HT1080 (cell line): Measurements from ENCODE around the gene C2. TPM values are rescaled to one million over a fixed set of nuclear protein-coding genes. Genes with fewer than 3 reads are reported as not detected.
"Not testable (repeated sequence)": the region's sequence is repeated elsewhere in the genome, so short reads cannot be mapped to it uniquely, and the experiment has no call there.

Source experiments
- DNase-seq: peaks from one replicate; pipeline ENCODE4 v3.0.0-alpha.2; 2015; ENCODE audit warnings: low read depth
- total RNA-seq: library from RNA; depleted of rRNA; stranded (reverse); fragments of >200 nt; shearing (Covaris generic); gene quantifications from 2 replicates; pipeline ENCODE4 v1.2.3, GENCODE V29; 2014

C2 gene
- total RNA-seq, 1 experiment from 2014 or later = 0.13 TPM

- peak; percentile 64 for DNase-seq
Observed at GRCh38 chr6:31898383-31899011, 29.0 kb upstream of the C2 start.

DNA sequence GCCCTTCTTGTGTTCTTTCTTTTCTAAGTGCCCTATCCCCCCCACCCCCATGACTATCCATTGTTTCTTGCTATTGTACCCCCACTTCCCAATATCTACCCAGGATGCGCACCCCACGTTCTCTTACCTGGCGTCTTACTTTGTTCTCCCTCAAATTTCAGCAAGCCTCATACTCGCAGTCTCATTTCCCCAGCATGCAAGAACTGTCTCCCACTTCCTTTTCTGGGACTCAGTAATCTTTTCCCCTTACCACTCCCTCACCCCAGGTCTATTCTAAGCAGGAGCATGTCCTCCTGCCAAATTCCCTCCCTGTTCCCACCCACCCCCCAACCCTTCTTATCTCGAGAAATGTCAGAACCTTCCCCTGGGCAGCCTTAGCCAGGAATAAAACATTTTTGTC, 28.3 kb upstream of the C2 start:
- no peak for DNase-seq

GRCh38 chr6:31899882-31900722, 27.4 kb upstream of the C2 start:
- DNase-seq = no peak

DNA sequence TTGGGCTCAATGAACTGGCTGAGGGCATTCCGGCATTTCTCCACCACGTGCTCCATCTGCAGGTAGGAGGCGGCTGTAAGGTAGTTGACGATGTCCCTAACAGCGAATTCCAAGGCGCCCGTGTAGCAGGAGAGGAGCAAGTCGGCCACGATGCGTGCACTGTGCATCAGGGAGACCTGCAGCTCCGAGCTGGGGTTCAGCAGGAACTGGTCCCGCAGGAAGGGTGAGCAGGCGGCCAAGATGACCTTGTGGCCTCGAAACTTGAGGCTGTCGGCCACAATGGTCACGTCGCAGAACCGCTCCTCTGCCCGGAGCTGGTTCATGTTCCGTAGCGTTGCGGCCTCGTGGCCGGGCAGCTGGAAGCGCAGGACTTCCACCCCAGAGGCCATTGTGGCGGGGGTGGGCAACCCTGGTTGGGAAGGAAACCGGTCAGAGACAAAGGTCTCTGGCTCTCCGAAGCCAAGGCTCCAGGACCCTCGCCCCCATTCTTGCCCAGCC, 26.6 kb upstream of the C2 start:
- DNase-seq = no peak

- peak; percentile 32 for DNase-seq
Observed at GRCh38 chr6:31901415-31901952, 26.0 kb upstream of the C2 start.

GRCh38 chr6:31901953-31902643, 25.4 kb upstream of the C2 start, which contains the start of gene ZBTB12:
Gene ZBTB12, minus strand, starts transcription at chr6:31902086. Its CDS starts 781 bp downstream, at chr6:31901305.
- peak; percentile 88 for DNase-seq

DNA sequence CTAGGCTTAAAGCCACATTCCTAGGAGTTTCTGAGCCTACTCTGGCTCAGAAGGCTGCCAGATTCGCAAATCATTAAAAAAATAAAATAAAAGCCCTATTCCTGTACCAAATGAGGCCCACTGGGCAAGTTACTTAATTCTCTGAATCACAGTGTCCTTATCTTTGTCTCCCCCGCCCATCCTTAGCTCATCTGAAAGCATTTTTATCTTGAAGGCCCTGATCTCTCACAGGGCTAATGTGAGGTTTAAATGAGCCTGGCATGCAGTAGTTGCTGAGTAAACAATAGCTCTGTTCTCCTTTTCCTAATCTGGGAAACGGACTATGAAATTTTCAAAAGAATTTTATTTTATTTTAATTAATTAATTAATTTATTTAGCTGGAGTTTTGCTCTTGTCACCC, 23.6 kb upstream of the C2 start:
- DNase-seq = no peak

- no peak for DNase-seq
Observed at GRCh38 chr6:31905041-31905440, 22.5 kb upstream of the C2 start.

DNA sequence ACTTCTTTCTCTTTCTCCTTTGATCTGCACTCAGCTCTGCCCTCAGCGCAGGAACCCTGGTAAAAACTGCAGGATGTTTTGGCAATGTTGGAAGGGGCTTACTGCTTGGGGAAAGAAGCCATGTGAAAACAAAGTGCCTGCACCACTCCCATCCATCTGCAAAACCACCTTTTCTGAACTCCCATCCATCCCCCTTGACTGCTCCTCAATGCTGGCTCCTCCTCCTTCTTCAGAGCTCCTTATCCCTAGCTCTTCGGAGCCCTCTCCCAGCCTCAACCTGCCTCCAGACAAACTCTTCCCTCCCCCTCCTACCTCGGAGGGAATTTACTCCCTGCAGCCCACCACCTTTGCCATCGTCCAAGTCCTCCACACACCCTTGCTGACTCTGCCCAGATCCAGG, 21.4 kb upstream of the C2 start:
- no peak for DNase-seq

- DNase-seq = not testable (repeated sequence)
Observed at GRCh38 chr6:31906727-31907126, 20.8 kb upstream of the C2 start.

DNA sequence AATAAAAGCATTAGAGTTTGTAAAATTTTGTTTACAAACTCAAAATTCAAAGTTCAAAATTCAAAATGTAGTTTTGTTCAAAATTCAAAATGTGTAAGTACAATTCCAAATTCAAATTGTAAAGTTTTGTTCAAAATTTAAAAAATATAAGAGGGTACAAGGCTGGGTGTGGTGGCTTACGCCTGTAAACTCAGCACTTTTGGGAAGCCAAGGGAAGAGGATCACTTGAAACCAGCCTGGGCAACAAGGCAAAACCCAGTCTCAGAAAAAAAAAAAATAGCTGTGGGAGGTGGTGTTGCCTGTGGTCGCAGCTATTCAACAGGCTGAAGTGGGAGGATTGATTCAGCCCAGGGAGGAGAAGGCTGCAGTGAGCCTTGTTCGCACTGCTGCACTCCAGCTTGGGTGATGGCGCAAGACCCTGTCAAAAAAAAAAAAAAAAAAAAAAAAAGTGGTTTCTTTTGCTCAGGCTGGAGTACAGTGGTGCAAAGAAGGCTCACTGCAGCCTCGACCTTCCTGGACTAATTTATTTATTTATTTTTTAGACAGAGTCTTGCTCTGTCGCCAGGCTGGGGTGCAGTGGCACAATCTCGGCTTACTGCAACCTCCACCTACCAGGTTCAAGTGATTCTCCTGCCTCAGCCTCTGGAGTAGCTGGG, 20.2 kb upstream of the C2 start:
- DNase-seq = peak; percentile 84

- not testable (repeated sequence) for DNase-seq
Observed at GRCh38 chr6:31908255-31908654, 19.3 kb upstream of the C2 start.

GRCh38 chr6:31908791-31909190, 18.7 kb upstream of the C2 start:
- peak; percentile 41 for DNase-seq

GRCh38 chr6:31909298-31909697, 18.2 kb upstream of the C2 start:
- DNase-seq = not testable (repeated sequence)

DNA sequence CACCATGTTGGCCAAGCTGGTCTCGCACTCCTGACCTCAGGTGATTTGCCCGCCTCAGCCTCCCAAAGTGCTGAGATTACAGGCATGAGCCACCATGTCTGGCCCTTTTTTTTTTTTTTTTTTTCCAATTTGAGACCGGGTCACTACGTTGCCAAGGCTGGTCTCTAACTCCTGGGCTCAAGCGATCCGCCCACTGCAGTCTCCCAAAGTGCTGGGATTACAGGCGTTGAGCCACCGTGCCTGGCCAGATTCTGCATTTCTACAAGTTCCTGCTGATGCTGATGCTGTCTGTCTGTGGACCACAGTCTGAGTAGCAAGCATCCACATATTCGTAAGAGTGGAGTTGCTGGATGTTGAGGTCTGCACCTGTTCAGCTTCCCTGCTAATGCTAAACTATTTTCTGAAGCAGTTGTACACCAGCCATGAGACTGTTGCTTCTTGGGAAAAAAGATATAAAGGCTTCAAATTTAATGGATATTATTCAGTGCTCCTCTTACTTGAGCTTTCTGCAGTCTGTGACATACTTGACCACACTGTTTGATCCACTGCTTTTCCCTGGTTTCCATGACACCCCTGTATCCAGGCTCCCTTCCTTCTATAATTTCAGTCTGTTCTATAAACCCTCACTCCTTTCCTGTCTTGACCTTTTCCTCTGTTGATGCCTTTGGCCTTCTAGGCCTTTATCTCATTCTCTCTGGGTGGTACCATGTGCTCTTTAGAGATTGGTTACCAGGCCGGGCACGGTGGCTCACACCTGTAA, 15.5 kb upstream of the C2 start:
- no peak for DNase-seq

DNA sequence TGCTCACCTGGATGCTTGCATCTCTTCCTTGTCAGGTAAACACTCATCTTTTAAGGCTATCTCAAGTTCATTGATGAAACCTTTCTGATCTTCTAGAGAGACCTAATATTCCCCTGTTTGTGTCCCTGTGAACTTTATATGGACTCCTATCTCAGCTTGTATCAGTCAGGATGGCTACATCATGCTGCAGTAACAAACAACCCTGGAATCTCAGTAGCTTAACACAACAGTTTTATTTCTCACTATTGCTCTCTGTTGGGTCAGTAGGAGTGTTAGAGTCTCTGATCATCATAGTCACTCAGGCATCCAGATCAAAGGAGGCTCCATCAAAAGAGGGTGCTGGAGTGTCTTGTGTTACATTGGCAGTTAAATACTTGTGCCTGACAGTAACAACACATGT, 12.2 kb upstream of the C2 start:
- no peak for DNase-seq

GRCh38 chr6:31915756-31916155, 11.8 kb upstream of the C2 start:
- no peak for DNase-seq

GRCh38 chr6:31918069-31918720, 9.3 kb upstream of the C2 start:
- DNase-seq = peak; percentile 31

GRCh38 chr6:31919624-31920303, 7.8 kb upstream of the C2 start:
- DNase-seq = no peak
